Right lung (tissue), 5 donors: Measurements from ENCODE around the gene ZGPAT. TPM values are rescaled to one million over a fixed set of nuclear protein-coding genes. Genes with fewer than 3 reads are reported as not detected.
A peak's percentile ranks its signal among the peaks of the same experiment; 100 is the strongest.

ENCODE experiments used
- DNase-seq, 2 donors: peaks; one replicate each; pipeline ENCODE4 v3.0.0-alpha.2; 2013
- polyA plus RNA-seq, 5 donors: library from polyadenylated mRNA; unstranded; fragments of 120-200 nt; gene quantifications; one replicate each; pipeline versions ENCODE4 v1.2.1 to v1.2.3, GENCODE V29; 2013; ENCODE audit warnings: inconsistent platforms in 1 of 5, low replicate concordance in 1 of 5; ENCODE audit not compliant: insufficient read length in 5 of 5, insufficient read depth in 1 of 5

The ZGPAT gene
- polyA plus RNA-seq, 5 donors, result 13.1 to 27.1 (median 16.8) TPM

- DNase-seq, result no peak
Observed at GRCh38 chr20:63732118-63733095, 24.6 kb downstream of the ZGPAT start.

GRCh38 chr20:63733117-63733516, 25.3 kb downstream of the ZGPAT start:
- no peak for DNase-seq

GRCh38 chr20:63733579-63734081, 25.8 kb downstream of the ZGPAT start:
- DNase-seq, result no peak

GRCh38 chr20:63734111-63734945, 26.5 kb downstream of the ZGPAT start:
- DNase-seq, result no peak

GRCh38 chr20:63734946-63735858, 27.4 kb downstream of the ZGPAT start:
- DNase-seq, result no peak

- DNase-seq, result no peak
Observed at GRCh38 chr20:63735859-63736718, 28.2 kb downstream of the ZGPAT start, which contains the start of gene LIME1. TSS of gene LIME1 (plus strand) at chr20:63736664. CDS start at chr20:63737550, 886 bp downstream.

- no peak for DNase-seq
Observed at GRCh38 chr20:63736893-63737694, 29.3 kb downstream of the ZGPAT start.

GRCh38 chr20:63737695-63737944, 29.8 kb downstream of the ZGPAT start:
- no peak for DNase-seq

GRCh38 chr20:63737945-63738686, 30.3 kb downstream of the ZGPAT start:
- no peak for DNase-seq

- peak in 1 of 2 donors; percentile 38 for DNase-seq
Observed at GRCh38 chr20:63738687-63739129, 30.9 kb downstream of the ZGPAT start.

- DNase-seq, result peak; percentile 83 to 85
Observed at GRCh38 chr20:63739130-63740069, 31.6 kb downstream of the ZGPAT start, which contains the start of gene SLC2A4RG. TSS of gene SLC2A4RG (plus strand) at chr20:63739776. CDS start at chr20:63739913, 137 bp downstream.

- DNase-seq, result peak; percentile 36 to 49
Observed at GRCh38 chr20:63740070-63740626, 32.3 kb downstream of the ZGPAT start.

GRCh38 chr20:63740627-63741353, 33.0 kb downstream of the ZGPAT start:
- DNase-seq, result peak; percentile 95 to 96

- DNase-seq, result no peak
Observed at GRCh38 chr20:63741354-63741675, 33.5 kb downstream of the ZGPAT start.

- no peak for DNase-seq
Observed at GRCh38 chr20:63741676-63742380, 34.0 kb downstream of the ZGPAT start.
